Right atrium auricular region (tissue), 2 donors: ENCODE data around the gene TIAL1. TPM values are rescaled to one million over a fixed set of nuclear protein-coding genes. Genes with fewer than 3 reads are reported as not detected.
"Not testable (repeated sequence)": the region's sequence is repeated elsewhere in the genome, so short reads cannot be mapped to it uniquely, and the experiment has no call there.

Experiments
- DNase-seq: peaks from one replicate; pipeline ENCODE4 v3.0.0-alpha.2; 2019; ENCODE audit warnings: low spot score
- H3K27ac ChIP-seq, 2 donors: fragments of 200-600 bp; sonication (generic); 1 replicate in 1 of 2; 2 replicates in 1 of 2; pipeline ENCODE4 v1.5.1; 2016 to 2019
- H3K27me3 ChIP-seq, 2 donors: fragments of 200-600 bp; sonication (generic); one replicate each; pipeline versions ENCODE4 v1.5.1 to v1.6.0; 2017 to 2019
- H3K36me3 ChIP-seq: fragments of 200-600 bp; sonication (generic); one replicate; pipeline ENCODE4 v1.5.1; 2016
- H3K4me1 ChIP-seq, 2 donors: fragments of 200-600 bp; sonication (generic); one replicate each; pipeline versions ENCODE4 v1.5.1 to v1.6.0; 2017 to 2019
- H3K4me3 ChIP-seq, 2 donors: fragments of 200-600 bp; sonication (generic); 1 replicate in 1 of 2; 2 replicates in 1 of 2; pipeline ENCODE4 v1.5.1; 2017 to 2019; ENCODE audit warnings: mild to moderate bottlenecking in 1 of 2, moderate library complexity in 1 of 2
- H3K9me3 ChIP-seq, 2 donors: fragments of 200-600 bp; sonication (generic); one replicate each; pipeline ENCODE4 v1.5.1; 2019
- CTCF ChIP-seq, 2 donors: fragments of 200-600 bp; sonication (generic); IDR thresholded peaks; one replicate each; pipeline ENCODE4 v1.5.1; 2019; ENCODE audit warnings: antibody characterized with exemption in 2 of 2
- total RNA-seq, 2 donors: library from RNA; depleted of rRNA; stranded (reverse); fragments of >200 nt; gene quantifications; one replicate each; pipeline ENCODE4 v1.1.0, GENCODE V29; 2016

The TIAL1 gene
- total RNA-seq, 2 donors from 2014 or later = 32.5 to 39.2 TPM

GRCh38 chr10:119630300-119630699 is 33.5 kb upstream of the TIAL1 start:
- Histone ChIP-seq H3K27ac (no peak overlapping the region), H3K9me3 (no peaks in the 10 kb centered on the region), H3K4me3 (no peak overlapping the region), H3K4me1 (no peaks in the 10 kb centered on the region), H3K27me3 (no peaks in the 10 kb centered on the region), H3K36me3 (no peaks in the 10 kb centered on the region)
- DNase-seq = no peak
- TF ChIP-seq CTCF (IDR thresholded peaks at IDR 0.05) = no peak

GRCh38 chr10:119625570-119626280 is 29.0 kb upstream of the TIAL1 start:
- H3K36me3 ChIP-seq = no peaks in the 10 kb centered on the region
- no peaks in the 10 kb centered on the region for H3K27me3 ChIP-seq
- H3K27ac ChIP-seq = no peak overlapping the region
- H3K4me3 ChIP-seq = no peak overlapping the region
- H3K9me3 ChIP-seq = no peaks in the 10 kb centered on the region
- DNase-seq = no peak
- no peak for TF ChIP-seq CTCF (IDR thresholded peaks at IDR 0.05)
- H3K4me1 ChIP-seq = no peaks in the 10 kb centered on the region

- Histone ChIP-seq H3K4me1 (peaks cover 0 to 18% of the 10 kb centered on the region in 2 donors), H3K9me3 (no peaks in the 10 kb centered on the region), H3K36me3 (no peaks in the 10 kb centered on the region), H3K4me3 (no peak overlapping the region), H3K27me3 (no peaks in the 10 kb centered on the region), H3K27ac (no peak overlapping the region)
- no peak for TF ChIP-seq CTCF (IDR thresholded peaks at IDR 0.05)
- no peak for DNase-seq
These were observed 24.3 kb upstream of the TIAL1 start for GRCh38 chr10:119621078-119621384.

GRCh38 chr10:119620241-119621077 is 23.7 kb upstream of the TIAL1 start:
- no peak for TF ChIP-seq CTCF (IDR thresholded peaks at IDR 0.05)
- H3K27ac ChIP-seq = no peak overlapping the region
- no peaks in the 10 kb centered on the region for H3K27me3 ChIP-seq
- DNase-seq = no peak
- no peak overlapping the region for H3K4me3 ChIP-seq
- H3K36me3 ChIP-seq = no peaks in the 10 kb centered on the region
- peaks cover 0 to 18% of the 10 kb centered on the region in 2 donors for H3K4me1 ChIP-seq
- H3K9me3 ChIP-seq = no peaks in the 10 kb centered on the region

GRCh38 chr10:119619811-119620210 is 23.0 kb upstream of the TIAL1 start:
- not testable (repeated sequence) for DNase-seq, H3K36me3 ChIP-seq, H3K27me3 ChIP-seq, H3K27ac ChIP-seq, H3K4me3 ChIP-seq, H3K9me3 ChIP-seq
- peaks cover 0 to 18% of the 10 kb centered on the region in 2 donors for H3K4me1 ChIP-seq

- no peaks in the 10 kb centered on the region for H3K27me3 ChIP-seq
- no peaks in the 10 kb centered on the region for H3K9me3 ChIP-seq
- TF ChIP-seq CTCF (IDR thresholded peaks at IDR 0.05) = no peak
- H3K4me3 ChIP-seq = no peak overlapping the region
- no peak overlapping the region for H3K27ac ChIP-seq
- H3K36me3 ChIP-seq = no peaks in the 10 kb centered on the region
- DNase-seq = no peak
- peaks cover 0 to 18% of the 10 kb centered on the region in 2 donors for H3K4me1 ChIP-seq
These were observed 22.5 kb upstream of the TIAL1 start for GRCh38 chr10:119619215-119619614.
